K562 (cell line): ENCODE results near the gene MLLT1. TPM values are rescaled to one million over a fixed set of nuclear protein-coding genes. Genes with fewer than 3 reads are reported as not detected.
A peak's percentile ranks its signal among the peaks of the same experiment; 100 is the strongest.

Experiments used
- BRD9 ChIP-seq: fragments of 450-650 bp; IDR thresholded peaks from 2 replicates; pipeline ENCODE4 v1.6.1; 2018; ENCODE audit warnings: low read depth; ENCODE audit not compliant: partially characterized antibody
- FOXA3 ChIP-seq, 2 experiments: fragments of 450-650 bp in 1 of 2; sonication (generic) in 1 of 2; formaldehyde crosslinking; IDR thresholded peaks in 1 of 2; conservative IDR thresholded peaks in 1 of 2; 2 replicates each; pipeline versions ENCODE4 v1.4.0 to v1.8.0; 2020 to 2022; ENCODE audit warnings: mild to moderate bottlenecking in 2 of 2, missing genetic modification reagents in 1 of 2
- FOXK1 ChIP-seq: sonication (generic); formaldehyde crosslinking; IDR thresholded peaks from 2 replicates; pipeline ENCODE4 v1.8.0; 2022; ENCODE audit warnings: missing genetic modification reagents, mild to moderate bottlenecking, borderline replicate concordance
- HNRNPL ChIP-seq: fragments of 200-400 bp; formaldehyde crosslinking; IDR thresholded peaks from 2 replicates; pipeline ENCODE4 v1.6.1; 2017; ENCODE audit warnings: low read depth, mild to moderate bottlenecking, low read length
- ILF3 ChIP-seq: fragments of 450-650 bp; IDR thresholded peaks from 2 replicates; pipeline ENCODE4 v1.6.1; 2018; ENCODE audit warnings: antibody characterized with exemption, mild to moderate bottlenecking, moderate library complexity, borderline replicate concordance
- MCM7 ChIP-seq, 2 experiments: fragments of 450-650 bp; IDR thresholded peaks; 2 replicates each; pipeline ENCODE4 v1.6.1; 2016 to 2018
- MTA3 ChIP-seq: fragments of 450-650 bp; formaldehyde crosslinking; IDR thresholded peaks from 2 replicates; pipeline ENCODE4 v1.6.1; 2017; ENCODE audit warnings: mild to moderate bottlenecking, borderline replicate concordance
- NFATC3 ChIP-seq: fragments of 450-650 bp; IDR thresholded peaks from 2 replicates; pipeline ENCODE4 v1.6.1; 2017; ENCODE audit warnings: mild to moderate bottlenecking
- NONO ChIP-seq, 2 experiments: fragments of 200-400 bp in 1 of 2; fragments of 450-650 bp in 1 of 2; formaldehyde crosslinking in 1 of 2; IDR thresholded peaks; 2 replicates each; pipeline ENCODE4 v1.6.1; 2017; ENCODE audit warnings: low read depth in 2 of 2, mild to moderate bottlenecking in 2 of 2, moderate library complexity in 2 of 2, low read length in 1 of 2
- POLR3A ChIP-seq: IDR thresholded peaks from 2 replicates; pipeline ENCODE4 v1.6.1; 2011; ENCODE audit warnings: borderline replicate concordance, mild to moderate bottlenecking, moderate library complexity; ENCODE audit not compliant: insufficient read length, insufficient read depth; ENCODE audit errors: extremely low read depth
- SIN3B ChIP-seq: fragments of 450-650 bp; IDR thresholded peaks from 2 replicates; pipeline ENCODE4 v1.6.1; 2017; ENCODE audit warnings: low read depth, mild to moderate bottlenecking, moderate library complexity
- SMAD4 ChIP-seq: fragments of 250-450 bp; sonication (Bioruptor Pico); conservative IDR thresholded peaks from 2 replicates; pipeline ENCODE4 v1.8.0; 2021; ENCODE audit warnings: inconsistent platforms, mild to moderate bottlenecking, moderate library complexity
- SP2 ChIP-seq: IDR thresholded peaks from 2 replicates; pipeline ENCODE4 v1.6.1; 2011; ENCODE audit warnings: mild to moderate bottlenecking, low read depth, low read length, moderate library complexity; ENCODE audit not compliant: poor library complexity, severe bottlenecking; ENCODE audit errors: extremely low read depth
- TAL1 ChIP-seq: fragments of 450-650 bp; IDR thresholded peaks from 2 replicates; pipeline ENCODE4 v1.6.1; 2016; ENCODE audit warnings: mild to moderate bottlenecking
- TGIF2 ChIP-seq: sonication (generic); formaldehyde crosslinking; IDR thresholded peaks from 2 replicates; pipeline ENCODE4 v1.8.1; 2022; ENCODE audit warnings: mild to moderate bottlenecking, missing genetic modification reagents, moderate library complexity
- ZNF778 ChIP-seq: fragments of 450-650 bp; formaldehyde crosslinking; IDR thresholded peaks from 2 replicates; pipeline ENCODE4 v1.4.0; 2020; ENCODE audit warnings: mild to moderate bottlenecking, moderate library complexity
- polyA plus RNA-seq, 8 experiments: library from polyadenylated mRNA; depleted of rRNA in 4 of 8; stranded (reverse) in 5 of 8; unstranded in 3 of 8; fragments of >200 nt; fragmentation: Nextera tagmentation in 2 of 8; fragmentation: Illumina TruSeq in 1 of 8; extraction: Ambion mirVana in 2 of 8; extraction: Trizol in 1 of 8; gene quantifications; 2 replicates each; pipeline versions ENCODE4 v1.2.1 to v1.2.3, GENCODE V29; 2011 to 2014; ENCODE audit warnings: inconsistent platforms in 1 of 8, missing spikeins in 1 of 8
- total RNA-seq, 7 experiments: library from RNA; depleted of rRNA in 6 of 7; stranded (reverse); fragments of >200 nt in 6 of 7; fragmentation: Illumina TruSeq in 2 of 7; extraction: Trizol in 2 of 7; gene quantifications; 2 replicates each; pipeline versions ENCODE4 v1.2.1 to v1.2.3, GENCODE V29; 2011 to 2021; ENCODE audit warnings: low replicate concordance in 1 of 7
- TF ChIP-seq, protein P1 (sequence below): fragments of 250-450 bp; sonication (Bioruptor Pico); IDR thresholded peaks from 2 replicates; pipeline ENCODE4 v1.4.0; 2020; ENCODE audit warnings: mild to moderate bottlenecking, moderate library complexity
- TF ChIP-seq, protein P2 (sequence below): fragments of 250-450 bp; sonication (Bioruptor Pico); IDR thresholded peaks from 2 replicates; pipeline ENCODE4 v1.5.0; 2020; ENCODE audit warnings: mild to moderate bottlenecking
- TF ChIP-seq, protein P3 (sequence below): sonication (generic); formaldehyde crosslinking; IDR thresholded peaks from 2 replicates; pipeline ENCODE4 v1.8.0; 2023; ENCODE audit warnings: mild to moderate bottlenecking, missing genetic modification reagents

Gene MLLT1
- total and polyA plus RNA-seq, 9 of the 15 experiments (the other 6 are each of a cell fraction or from before 2014, with no cell fraction given): 0.23 to 63.5 (median 15.4) TPM

DNA sequence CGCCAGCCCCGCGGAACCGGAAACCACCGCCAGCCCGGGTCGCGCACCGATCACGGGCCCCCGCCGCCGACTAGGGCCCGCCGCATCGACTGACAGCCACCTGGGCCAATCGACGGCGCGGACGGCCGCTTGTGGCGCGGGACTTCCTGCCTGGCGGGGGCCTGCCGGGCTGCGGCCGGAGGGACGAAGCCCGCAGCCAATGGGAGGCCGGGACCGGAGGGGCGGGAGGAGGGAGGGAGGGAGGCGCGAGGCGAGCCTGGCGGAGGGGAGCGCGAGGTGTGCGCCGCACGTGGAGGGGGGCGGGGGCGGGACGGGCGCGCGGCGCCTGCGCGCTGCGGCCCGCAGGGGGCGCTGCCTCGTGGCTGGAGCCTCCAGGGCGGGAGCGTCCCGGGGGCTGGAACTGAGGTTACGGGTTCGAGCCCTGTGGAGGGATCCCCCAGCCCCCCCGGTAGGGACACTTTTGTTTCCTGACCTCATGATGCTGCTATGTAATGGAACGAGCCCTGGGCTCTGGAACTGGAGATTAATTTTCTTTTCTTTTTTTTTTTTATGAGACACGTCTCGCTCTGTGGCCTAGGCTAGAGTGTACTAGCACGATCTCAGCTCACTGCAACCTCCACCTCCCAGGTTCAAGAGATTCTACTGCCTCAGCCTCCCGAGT lies at the start of gene MLLT1 (continued):
- TF ChIP-seq SMAD4 (CRISPR knock-in tag) (0 out of 2 replicates have a peak, but pooled peaks have one; percentile 37), FOXK1 (no peak), FOXA3 (CRISPR knock-in tag; conservative IDR thresholded peaks at IDR 0.05 in 1 of 2, IDR thresholded peaks at IDR 0.05 in 1 of 2) (no peak), NFATC3 (no peak), POLR3A (no peak), BRD9 (no peak), ILF3 (no peak), TGIF2 (CRISPR knock-in tag) (no peak), NONO (IDR thresholded peaks at IDR 0.05; ENCODE audit: low read depth in 2 of 2, low read length in 1 of 2) (no peak), SP2 (peak; percentile 92), ZNF778 (CRISPR knock-in tag) (no peak), TAL1 (no peak), HNRNPL (no peak), MTA3 (no peak), SIN3B (peak; percentile 59; the same call in 1 of the 2 replicates), MCM7 (IDR thresholded peaks at IDR 0.05) (no peak)
- TF ChIP-seq, protein P1, sequence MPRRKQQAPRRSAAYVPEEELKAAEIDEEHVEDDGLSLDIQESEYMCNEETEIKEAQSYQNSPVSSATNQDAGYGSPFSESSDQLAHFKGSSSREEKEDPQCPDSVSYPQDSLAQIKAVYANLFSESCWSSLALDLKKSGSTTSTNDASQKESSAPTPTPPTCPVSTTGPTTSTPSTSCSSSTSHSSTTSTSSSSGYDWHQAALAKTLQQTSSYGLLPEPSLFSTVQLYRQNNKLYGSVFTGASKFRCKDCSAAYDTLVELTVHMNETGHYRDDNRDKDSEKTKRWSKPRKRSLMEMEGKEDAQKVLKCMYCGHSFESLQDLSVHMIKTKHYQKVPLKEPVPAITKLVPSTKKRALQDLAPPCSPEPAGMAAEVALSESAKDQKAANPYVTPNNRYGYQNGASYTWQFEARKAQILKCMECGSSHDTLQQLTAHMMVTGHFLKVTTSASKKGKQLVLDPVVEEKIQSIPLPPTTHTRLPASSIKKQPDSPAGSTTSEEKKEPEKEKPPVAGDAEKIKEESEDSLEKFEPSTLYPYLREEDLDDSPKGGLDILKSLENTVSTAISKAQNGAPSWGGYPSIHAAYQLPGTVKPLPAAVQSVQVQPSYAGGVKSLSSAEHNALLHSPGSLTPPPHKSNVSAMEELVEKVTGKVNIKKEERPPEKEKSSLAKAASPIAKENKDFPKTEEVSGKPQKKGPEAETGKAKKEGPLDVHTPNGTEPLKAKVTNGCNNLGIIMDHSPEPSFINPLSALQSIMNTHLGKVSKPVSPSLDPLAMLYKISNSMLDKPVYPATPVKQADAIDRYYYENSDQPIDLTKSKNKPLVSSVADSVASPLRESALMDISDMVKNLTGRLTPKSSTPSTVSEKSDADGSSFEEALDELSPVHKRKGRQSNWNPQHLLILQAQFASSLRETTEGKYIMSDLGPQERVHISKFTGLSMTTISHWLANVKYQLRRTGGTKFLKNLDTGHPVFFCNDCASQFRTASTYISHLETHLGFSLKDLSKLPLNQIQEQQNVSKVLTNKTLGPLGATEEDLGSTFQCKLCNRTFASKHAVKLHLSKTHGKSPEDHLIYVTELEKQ (CRISPR knock-in tag): no peak
- TF ChIP-seq, protein P2, sequence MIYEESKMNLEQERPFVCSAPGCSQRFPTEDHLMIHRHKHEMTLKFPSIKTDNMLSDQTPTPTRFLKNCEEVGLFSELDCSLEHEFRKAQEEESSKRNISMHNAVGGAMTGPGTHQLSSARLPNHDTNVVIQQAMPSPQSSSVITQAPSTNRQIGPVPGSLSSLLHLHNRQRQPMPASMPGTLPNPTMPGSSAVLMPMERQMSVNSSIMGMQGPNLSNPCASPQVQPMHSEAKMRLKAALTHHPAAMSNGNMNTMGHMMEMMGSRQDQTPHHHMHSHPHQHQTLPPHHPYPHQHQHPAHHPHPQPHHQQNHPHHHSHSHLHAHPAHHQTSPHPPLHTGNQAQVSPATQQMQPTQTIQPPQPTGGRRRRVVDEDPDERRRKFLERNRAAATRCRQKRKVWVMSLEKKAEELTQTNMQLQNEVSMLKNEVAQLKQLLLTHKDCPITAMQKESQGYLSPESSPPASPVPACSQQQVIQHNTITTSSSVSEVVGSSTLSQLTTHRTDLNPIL (CRISPR knock-in tag): no peak
- TF ChIP-seq, protein P3, sequence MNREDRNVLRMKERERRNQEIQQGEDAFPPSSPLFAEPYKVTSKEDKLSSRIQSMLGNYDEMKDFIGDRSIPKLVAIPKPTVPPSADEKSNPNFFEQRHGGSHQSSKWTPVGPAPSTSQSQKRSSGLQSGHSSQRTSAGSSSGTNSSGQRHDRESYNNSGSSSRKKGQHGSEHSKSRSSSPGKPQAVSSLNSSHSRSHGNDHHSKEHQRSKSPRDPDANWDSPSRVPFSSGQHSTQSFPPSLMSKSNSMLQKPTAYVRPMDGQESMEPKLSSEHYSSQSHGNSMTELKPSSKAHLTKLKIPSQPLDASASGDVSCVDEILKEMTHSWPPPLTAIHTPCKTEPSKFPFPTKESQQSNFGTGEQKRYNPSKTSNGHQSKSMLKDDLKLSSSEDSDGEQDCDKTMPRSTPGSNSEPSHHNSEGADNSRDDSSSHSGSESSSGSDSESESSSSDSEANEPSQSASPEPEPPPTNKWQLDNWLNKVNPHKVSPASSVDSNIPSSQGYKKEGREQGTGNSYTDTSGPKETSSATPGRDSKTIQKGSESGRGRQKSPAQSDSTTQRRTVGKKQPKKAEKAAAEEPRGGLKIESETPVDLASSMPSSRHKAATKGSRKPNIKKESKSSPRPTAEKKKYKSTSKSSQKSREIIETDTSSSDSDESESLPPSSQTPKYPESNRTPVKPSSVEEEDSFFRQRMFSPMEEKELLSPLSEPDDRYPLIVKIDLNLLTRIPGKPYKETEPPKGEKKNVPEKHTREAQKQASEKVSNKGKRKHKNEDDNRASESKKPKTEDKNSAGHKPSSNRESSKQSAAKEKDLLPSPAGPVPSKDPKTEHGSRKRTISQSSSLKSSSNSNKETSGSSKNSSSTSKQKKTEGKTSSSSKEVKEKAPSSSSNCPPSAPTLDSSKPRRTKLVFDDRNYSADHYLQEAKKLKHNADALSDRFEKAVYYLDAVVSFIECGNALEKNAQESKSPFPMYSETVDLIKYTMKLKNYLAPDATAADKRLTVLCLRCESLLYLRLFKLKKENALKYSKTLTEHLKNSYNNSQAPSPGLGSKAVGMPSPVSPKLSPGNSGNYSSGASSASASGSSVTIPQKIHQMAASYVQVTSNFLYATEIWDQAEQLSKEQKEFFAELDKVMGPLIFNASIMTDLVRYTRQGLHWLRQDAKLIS (CRISPR knock-in tag): no peak
